ENCODE measurements around the gene NLRP4. TPM values are rescaled to one million over a fixed set of nuclear protein-coding genes. Genes with fewer than 3 reads are reported as not detected.

The NLRP4 gene
- total and polyA plus RNA-seq, 9 donors: 0.37 to 1.5 TPM; not detected in 7

DNA sequence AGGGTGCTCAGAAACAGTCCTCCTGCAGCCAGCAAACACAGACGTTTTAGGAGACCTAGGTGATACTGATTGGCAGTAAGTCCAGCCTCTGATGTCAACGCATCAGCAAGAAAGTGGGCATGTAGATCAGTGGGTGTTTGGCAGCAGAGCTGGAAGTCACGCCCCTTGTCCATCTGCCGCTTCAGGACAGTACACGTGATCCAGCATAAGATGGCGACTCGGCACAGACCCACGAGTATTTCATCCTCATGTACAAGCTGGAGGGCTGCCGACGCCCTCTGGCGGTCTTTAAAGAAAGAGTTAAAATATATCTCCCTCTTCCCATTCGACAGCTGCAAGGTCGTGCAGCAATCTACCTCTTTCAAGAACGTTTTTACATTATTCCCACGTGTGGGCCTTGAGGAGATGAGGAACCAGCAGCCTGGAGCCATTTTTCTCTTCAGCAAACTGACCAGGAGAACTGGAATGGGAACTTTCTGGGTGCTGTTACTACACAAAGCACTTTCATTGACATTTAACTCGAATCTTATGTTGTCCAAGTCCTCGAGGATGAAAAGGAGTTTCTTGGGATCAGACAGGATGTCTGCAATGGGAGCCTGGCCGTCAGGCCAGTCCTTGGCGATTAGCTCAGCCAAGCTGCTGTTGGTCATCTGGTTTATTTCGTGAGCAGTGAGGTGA is 26.8 kb upstream of the NLRP4 start:
- Histone ChIP-seq H3K9me3 (no peaks in the 10 kb centered on the region), H3K27ac (no peak overlapping the region), H3K27me3 (no peaks in the 10 kb centered on the region), H3K4me3 (no peak overlapping the region), H3K36me3 (no peaks in the 10 kb centered on the region), H3K4me1 (ENCODE audit: insufficient read depth) (no peaks in the 10 kb centered on the region)
- DNase-seq: peak; percentile 15 to 66 (median 27)
- intact Hi-C loops (cut with DNase I): no loop called here
- TF ChIP-seq, protein P1, sequence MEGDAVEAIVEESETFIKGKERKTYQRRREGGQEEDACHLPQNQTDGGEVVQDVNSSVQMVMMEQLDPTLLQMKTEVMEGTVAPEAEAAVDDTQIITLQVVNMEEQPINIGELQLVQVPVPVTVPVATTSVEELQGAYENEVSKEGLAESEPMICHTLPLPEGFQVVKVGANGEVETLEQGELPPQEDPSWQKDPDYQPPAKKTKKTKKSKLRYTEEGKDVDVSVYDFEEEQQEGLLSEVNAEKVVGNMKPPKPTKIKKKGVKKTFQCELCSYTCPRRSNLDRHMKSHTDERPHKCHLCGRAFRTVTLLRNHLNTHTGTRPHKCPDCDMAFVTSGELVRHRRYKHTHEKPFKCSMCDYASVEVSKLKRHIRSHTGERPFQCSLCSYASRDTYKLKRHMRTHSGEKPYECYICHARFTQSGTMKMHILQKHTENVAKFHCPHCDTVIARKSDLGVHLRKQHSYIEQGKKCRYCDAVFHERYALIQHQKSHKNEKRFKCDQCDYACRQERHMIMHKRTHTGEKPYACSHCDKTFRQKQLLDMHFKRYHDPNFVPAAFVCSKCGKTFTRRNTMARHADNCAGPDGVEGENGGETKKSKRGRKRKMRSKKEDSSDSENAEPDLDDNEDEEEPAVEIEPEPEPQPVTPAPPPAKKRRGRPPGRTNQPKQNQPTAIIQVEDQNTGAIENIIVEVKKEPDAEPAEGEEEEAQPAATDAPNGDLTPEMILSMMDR (IDR thresholded peaks at IDR 0.05): no peak
- TF ChIP-seq POLR2A (IDR thresholded peaks at IDR 0.05) (no peak), EP300 (IDR thresholded peaks at IDR 0.05) (no peak)
- WGBS, 3 donors: 22 to 30% (median 28%) methylated on average over 20 of the region's 20 CpGs

DNA sequence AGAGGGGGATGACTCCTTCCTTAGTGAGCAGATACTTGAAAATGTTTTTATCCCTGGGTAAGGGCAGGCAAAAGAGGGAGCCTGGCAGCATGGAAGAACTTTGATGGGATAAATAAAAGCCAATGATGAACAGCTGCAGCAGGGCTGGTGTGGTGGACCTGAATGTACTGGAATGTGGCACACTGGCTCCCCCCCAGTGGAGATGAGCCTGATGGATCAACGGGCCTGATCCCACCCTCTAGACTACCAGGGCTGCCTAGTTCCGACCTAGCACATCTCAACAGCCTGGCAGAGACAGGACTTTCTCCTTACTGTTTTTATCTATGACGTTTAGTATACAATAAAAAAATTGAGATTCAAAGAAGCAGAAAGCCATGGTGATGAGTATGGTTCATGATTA is 25.0 kb upstream of the NLRP4 start:
- no peak for DNase-seq
- Histone ChIP-seq H3K4me1 (ENCODE audit: insufficient read depth) (no peaks in the 10 kb centered on the region), H3K4me3 (no peak overlapping the region), H3K9me3 (no peaks in the 10 kb centered on the region), H3K27ac (no peak overlapping the region), H3K27me3 (no peaks in the 10 kb centered on the region), H3K36me3 (no peaks in the 10 kb centered on the region)
- intact Hi-C loops (cut with DNase I): no loop called here
- WGBS, 3 donors: 60 to 71% (median 60%) methylated on average over 3 of the region's 3 CpGs
- no peak for TF ChIP-seq EP300 (IDR thresholded peaks at IDR 0.05)
- TF ChIP-seq POLR2A (IDR thresholded peaks at IDR 0.05): no peak
- TF ChIP-seq, protein P1 (IDR thresholded peaks at IDR 0.05): no peak

DNA sequence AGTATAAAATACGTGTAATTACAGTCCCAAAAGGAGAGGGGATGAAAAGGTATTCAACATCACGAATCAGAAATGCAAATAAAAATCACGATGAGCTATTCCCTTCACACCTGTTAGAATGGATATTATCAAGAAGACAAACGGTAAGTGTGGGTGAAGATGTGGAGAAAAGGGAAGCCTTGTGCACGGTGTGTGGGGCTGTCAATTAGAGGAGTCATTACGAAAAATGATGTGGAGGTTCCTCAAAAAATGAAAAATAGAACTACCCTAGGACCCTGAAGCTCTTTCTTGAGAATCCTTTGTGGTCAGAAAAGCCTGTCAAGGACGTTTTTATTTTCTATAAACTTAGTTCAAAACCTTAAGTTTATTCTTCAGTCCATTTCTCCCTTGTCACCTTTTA is 23.9 kb upstream of the NLRP4 start:
- TF ChIP-seq POLR2A (IDR thresholded peaks at IDR 0.05) (no peak), EP300 (IDR thresholded peaks at IDR 0.05) (no peak)
- TF ChIP-seq, protein P1 (IDR thresholded peaks at IDR 0.05): no peak
- Histone ChIP-seq H3K36me3 (no peaks in the 10 kb centered on the region), H3K9me3 (no peaks in the 10 kb centered on the region), H3K4me1 (ENCODE audit: insufficient read depth) (no peaks in the 10 kb centered on the region), H3K4me3 (no peak overlapping the region), H3K27ac (no peak overlapping the region), H3K27me3 (no peaks in the 10 kb centered on the region)
- intact Hi-C loops (cut with DNase I): no loop called here
- no peak for DNase-seq
- WGBS, 3 donors: 52 to 55% (median 53%) methylated on average over 7 of the region's 7 CpGs

DNA sequence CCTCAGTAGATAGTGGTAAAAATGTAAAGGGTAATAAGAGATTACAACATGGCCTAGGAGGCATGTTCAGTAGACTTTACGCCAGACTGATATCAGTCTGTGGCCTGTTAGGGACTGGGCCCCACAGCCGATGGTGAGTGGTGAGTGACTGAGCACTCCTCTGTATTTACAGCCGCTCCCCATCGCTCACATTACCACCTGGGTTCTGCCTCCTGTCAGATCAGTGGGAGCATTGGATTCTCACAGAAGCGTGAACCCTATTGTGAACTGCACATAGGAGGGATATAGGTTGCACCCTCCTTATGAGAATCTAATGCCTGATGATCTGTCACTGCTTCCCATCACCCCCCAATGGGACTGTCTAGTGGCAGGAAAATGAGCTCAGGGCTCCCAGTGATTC is 22.4 kb upstream of the NLRP4 start:
- Histone ChIP-seq H3K27me3 (no peaks in the 10 kb centered on the region), H3K4me1 (ENCODE audit: insufficient read depth) (no peaks in the 10 kb centered on the region), H3K36me3 (no peaks in the 10 kb centered on the region), H3K9me3 (no peaks in the 10 kb centered on the region), H3K27ac (no peak overlapping the region), H3K4me3 (no peak overlapping the region)
- TF ChIP-seq POLR2A (IDR thresholded peaks at IDR 0.05): no peak
- TF ChIP-seq, protein P1 (IDR thresholded peaks at IDR 0.05): no peak
- no peak for TF ChIP-seq EP300 (IDR thresholded peaks at IDR 0.05)
- 80 to 93% (median 81%) methylated on average over 5 of the region's 5 CpGs for WGBS, 3 donors
- intact Hi-C loops (cut with DNase I): no loop called here
- no peak for DNase-seq

Measured in ovary (tissue), 9 donors.